ENCODE data around the gene SDK2. TPM values are rescaled to one million over a fixed set of nuclear protein-coding genes. Genes with fewer than 3 reads are reported as not detected.

The SDK2 gene
- total and polyA plus RNA-seq, 11 donors = 0.84 to 4.0 (median 2.6) TPM

DNA sequence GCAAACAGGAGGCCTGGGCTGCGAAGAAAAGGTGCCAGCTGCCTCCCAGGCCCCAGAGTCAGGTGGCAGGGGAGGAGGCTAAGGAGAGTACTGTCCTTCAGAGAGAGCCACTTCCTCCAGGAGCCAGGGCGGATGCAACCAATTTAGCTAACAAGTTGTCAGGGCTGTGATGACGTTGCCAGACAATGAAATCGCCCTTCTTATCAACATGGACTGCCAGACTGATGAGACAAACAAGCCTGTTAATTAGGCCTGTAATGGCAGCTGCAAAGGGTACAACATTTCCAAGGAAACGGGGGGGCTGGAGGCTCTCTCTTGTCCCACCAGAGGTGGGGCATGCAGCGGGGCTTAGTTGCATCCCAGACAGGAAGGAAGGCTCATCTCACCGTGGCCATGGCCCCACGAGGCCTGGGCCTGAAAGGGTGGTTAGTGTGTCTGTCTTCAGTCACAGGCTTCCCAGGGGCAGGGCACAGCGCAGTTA, 111.8 kb downstream of the SDK2 start:
- intact Hi-C loops (cut with DNase I) = loop anchor here in 6 of 10 donors (2.0 to 10.0 kb wide), 7 partner anchors 48 to 112 kb away; partner anchors contain the start of gene SDK2 (in 1 of the 6)
- 44 to 62% (median 49%) methylated on average over 8 to 9 of the region's 9 CpGs for WGBS, 4 donors
- Histone ChIP-seq H3K4me3 (no peak overlapping the region), H3K4me1 (peaks cover 0 to 8% (median 0%) of the 10 kb centered on the region in 12 donors), H3K27ac (no peak overlapping the region), H3K27me3 (no peaks in the 10 kb centered on the region), H3K36me3 (no peaks in the 10 kb centered on the region), H3K9me3 (no peaks in the 10 kb centered on the region)
- TF ChIP-seq, protein P1, sequence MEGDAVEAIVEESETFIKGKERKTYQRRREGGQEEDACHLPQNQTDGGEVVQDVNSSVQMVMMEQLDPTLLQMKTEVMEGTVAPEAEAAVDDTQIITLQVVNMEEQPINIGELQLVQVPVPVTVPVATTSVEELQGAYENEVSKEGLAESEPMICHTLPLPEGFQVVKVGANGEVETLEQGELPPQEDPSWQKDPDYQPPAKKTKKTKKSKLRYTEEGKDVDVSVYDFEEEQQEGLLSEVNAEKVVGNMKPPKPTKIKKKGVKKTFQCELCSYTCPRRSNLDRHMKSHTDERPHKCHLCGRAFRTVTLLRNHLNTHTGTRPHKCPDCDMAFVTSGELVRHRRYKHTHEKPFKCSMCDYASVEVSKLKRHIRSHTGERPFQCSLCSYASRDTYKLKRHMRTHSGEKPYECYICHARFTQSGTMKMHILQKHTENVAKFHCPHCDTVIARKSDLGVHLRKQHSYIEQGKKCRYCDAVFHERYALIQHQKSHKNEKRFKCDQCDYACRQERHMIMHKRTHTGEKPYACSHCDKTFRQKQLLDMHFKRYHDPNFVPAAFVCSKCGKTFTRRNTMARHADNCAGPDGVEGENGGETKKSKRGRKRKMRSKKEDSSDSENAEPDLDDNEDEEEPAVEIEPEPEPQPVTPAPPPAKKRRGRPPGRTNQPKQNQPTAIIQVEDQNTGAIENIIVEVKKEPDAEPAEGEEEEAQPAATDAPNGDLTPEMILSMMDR (IDR thresholded peaks at IDR 0.05) = no peak
- TF ChIP-seq POLR2A (IDR thresholded peaks at IDR 0.05) = no peak
- DNase-seq (peak in 1 of 5 donors; percentile 50), ATAC-seq (peak in 2 of 4 donors; percentile 11 to 32)

DNA sequence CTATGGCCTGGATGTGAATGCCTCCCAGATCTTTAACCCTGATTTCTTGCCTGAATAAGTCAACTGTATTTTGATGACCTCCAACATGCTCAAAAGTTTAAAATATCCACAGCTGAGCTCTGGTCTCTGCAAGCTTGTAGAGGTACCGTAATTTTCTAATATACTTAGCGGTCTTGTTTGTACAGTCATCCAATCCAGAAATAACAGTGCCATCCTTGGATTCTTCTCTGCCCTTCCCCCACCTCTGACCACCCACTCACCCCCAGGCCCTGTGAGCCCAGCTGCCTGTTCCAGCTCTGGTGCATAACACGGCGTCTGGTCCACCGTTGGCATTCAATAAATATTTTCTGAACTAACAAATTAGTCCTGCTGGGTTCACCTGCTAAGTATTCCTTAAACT, 113.1 kb downstream of the SDK2 start:
- DNase-seq = no peak
- Histone ChIP-seq H3K9me3 (no peaks in the 10 kb centered on the region), H3K27me3 (no peaks in the 10 kb centered on the region), H3K27ac (no peak overlapping the region), H3K4me3 (no peak overlapping the region), H3K36me3 (no peaks in the 10 kb centered on the region), H3K4me1 (peaks cover 0 to 8% (median 0%) of the 10 kb centered on the region in 12 donors)
- ATAC-seq = no peak
- intact Hi-C loops (cut with DNase I) = loop anchor here in 4 of 10 donors (5.0 to 10.0 kb wide), 5 partner anchors 46 to 114 kb away; partner anchors contain the start of gene SDK2 (in 1 of the 4)
- TF ChIP-seq, protein P1 (IDR thresholded peaks at IDR 0.05) = no peak
- TF ChIP-seq POLR2A (IDR thresholded peaks at IDR 0.05) = no peak
- 87 to 92% (median 91%) methylated on average over 5 of the region's 5 CpGs for WGBS, 4 donors

DNA sequence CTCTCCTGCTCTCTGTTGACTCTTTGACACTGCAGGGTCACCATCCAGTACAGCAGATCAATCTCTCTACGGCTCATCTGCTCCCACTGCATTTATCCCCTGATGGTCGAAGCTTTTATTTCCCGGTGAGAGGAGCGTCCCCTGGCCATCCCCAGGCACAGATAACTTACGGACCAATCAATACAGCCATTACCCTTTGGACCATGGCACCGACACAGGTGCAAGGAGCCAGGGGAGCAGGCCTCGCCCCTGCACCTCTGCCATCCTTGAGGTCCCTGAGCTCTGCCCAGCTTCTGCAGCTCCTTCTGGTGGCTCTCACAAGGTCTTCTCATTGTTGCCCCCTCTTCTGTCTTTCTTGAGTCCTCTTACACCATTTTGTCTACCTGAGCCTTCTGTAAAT, 115.6 kb downstream of the SDK2 start:
- Histone ChIP-seq H3K27me3 (no peaks in the 10 kb centered on the region), H3K27ac (no peak overlapping the region), H3K4me1 (peaks cover 0 to 8% (median 0%) of the 10 kb centered on the region in 12 donors), H3K9me3 (no peaks in the 10 kb centered on the region), H3K4me3 (no peak overlapping the region), H3K36me3 (no peaks in the 10 kb centered on the region)
- TF ChIP-seq, protein P1 (IDR thresholded peaks at IDR 0.05) = no peak
- TF ChIP-seq POLR2A (IDR thresholded peaks at IDR 0.05) = no peak
- 67 to 96% (median 85%) methylated on average over 7 of the region's 7 CpGs for WGBS, 4 donors
- intact Hi-C loops (cut with DNase I) = no loop called here
- ATAC-seq (no peak), DNase-seq (no peak)

DNA sequence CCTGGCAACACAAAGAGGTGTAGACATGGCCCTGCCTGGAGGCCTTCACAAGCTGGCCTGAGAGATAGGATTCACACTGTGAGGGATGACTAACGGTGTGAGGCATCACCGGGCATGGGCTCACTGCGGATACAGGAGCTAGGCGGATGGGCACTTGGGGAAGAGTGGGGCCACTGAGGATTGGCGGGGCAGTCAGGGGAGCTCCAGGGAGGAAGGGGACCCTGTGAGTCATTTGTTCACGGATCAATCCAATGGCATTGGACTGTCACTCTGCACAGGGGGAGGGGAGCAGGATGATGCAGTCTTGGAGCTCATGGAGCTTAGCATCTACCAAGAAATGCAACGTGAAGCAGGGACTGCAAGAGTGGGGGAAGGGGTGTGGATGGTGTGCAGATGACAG, 117.3 kb downstream of the SDK2 start:
- H3K4me1 ChIP-seq = no peaks in the 10 kb centered on the region
- DNase-seq = peak in 1 of 5 donors; percentile 7

More for the DNA sequence above, 117.3 kb downstream of the SDK2 start:
- H3K4me3 ChIP-seq = no peak overlapping the region
- intact Hi-C loops (cut with DNase I) = no loop called here
- H3K36me3 ChIP-seq = no peaks in the 10 kb centered on the region
- 85 to 92% (median 86%) methylated on average over 7 of the region's 7 CpGs for WGBS, 4 donors
- TF ChIP-seq, protein P1 (IDR thresholded peaks at IDR 0.05) = no peak
- no peak for TF ChIP-seq POLR2A (IDR thresholded peaks at IDR 0.05)
- ATAC-seq = no peak
- no peak overlapping the region for H3K27ac ChIP-seq
- H3K9me3 ChIP-seq = no peaks in the 10 kb centered on the region
- H3K27me3 ChIP-seq = no peaks in the 10 kb centered on the region
